Stimulated activated CD8-positive, alpha-beta memory T cell treated with anti-CD3 and anti-CD28 coated beads, Interleukin-7, amount 100 ng/mL, for 24 hours (primary cell): ENCODE results near the gene RGL4.

Experiments used
- DNase-seq: peaks from one replicate; pipeline ENCODE4 v3.0.0-alpha.2; 2020; ENCODE audit warnings: low read depth

The RGL4 gene

DNA sequence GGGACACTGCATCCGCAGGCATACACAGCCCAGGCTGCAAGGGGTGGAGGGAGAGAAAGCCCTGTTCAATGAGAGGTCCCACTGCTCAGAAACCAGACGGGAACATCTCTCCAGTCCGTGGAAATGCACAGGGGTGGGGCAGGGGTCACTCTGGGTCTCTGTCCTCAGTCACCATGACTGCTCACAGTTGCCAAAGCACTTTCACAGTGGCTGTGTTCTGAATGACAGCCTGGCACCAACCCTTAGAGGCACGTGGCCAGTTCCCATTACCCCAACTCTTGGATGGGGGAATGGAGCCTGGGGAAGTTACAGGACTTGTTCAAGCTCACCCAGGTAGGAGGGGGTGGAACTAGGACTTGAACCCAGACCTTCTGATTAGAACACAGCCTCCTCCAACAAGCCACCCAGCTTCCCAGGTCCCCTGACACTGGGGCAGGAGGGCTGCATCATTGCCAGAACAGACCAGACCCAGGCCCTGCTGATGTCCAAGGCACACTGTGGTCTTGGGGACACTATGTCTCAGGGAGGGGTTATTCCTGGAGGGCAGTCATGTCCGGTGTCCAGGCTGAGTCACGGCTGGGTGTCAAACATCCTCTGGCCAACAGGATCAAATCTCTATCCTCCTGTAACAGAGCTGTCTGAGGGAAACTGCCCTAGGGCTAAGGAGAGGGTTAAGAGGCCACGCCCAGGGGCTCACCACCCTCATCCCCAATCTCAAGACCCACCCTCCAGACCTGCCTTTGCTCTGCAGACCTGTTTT is 51.9 kb downstream of the RGL4 start:
- DNase-seq, result no peak

GRCh38 chr22:23743303-23743705 is 52.5 kb downstream of the RGL4 start:
- DNase-seq, result no peak

- DNase-seq, result no peak
These were observed 53.2 kb downstream of the RGL4 start for GRCh38 chr22:23744001-23744400.

DNA sequence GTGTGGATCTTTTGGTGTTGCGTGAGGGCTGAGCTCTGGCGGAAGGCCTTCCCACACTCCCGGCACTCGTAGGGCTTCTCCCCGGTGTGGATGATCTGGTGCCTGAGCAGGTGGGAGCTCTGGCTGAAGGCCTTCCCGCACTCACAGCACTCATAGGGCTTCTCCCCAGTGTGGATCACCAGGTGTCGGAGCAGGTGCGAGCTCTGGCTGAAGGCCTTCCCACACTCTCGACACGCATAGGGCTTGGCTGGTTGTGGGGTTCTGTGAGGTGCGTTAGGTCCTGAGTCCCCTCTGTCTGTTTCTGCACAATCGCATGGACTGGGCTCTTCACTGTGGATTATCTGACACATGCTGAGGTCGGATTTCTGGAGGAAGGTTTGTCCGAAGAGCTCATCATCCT is 53.7 kb downstream of the RGL4 start:
- DNase-seq, result no peak

DNA sequence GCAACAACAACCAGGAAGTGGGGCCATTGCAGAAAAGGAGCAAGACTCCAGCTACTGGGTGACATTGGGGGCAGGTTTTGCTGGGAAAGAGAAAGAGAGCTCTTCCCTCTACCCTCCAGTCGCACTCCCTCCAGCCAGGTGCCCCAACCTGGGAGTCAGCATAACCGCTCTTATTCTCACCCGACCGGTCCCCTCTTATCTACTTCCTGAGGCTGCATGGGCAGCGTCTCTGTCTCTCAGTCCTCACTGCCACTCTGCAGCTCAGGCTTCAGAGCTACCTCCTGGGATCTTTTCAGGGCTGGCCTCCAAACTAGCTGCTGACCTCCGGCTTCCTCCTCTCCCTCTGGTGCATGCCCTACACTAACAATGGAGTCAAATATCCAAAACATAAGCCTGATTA is 55.0 kb downstream of the RGL4 start:
- no peak for DNase-seq
